Activated naive CD4-positive, alpha-beta T cell treated with anti-CD3 and anti-CD28 coated beads for 36 hours (primary cell): ENCODE data around the gene MECR. TPM values are rescaled to one million over a fixed set of nuclear protein-coding genes. Genes with fewer than 3 reads are reported as not detected.
"Not testable (repeated sequence)": the region's sequence is repeated elsewhere in the genome, so short reads cannot be mapped to it uniquely, and the experiment has no call there.

Experiments used
- CTCF ChIA-PET: fragments of 350-600 bp; sonication (Branson Sonifier 250); formaldehyde crosslinking; loops from one replicate; lab custom pipeline; 2021; ENCODE audit warnings: antibody characterized with exemption; lab: Charles Lee
- DNase-seq: peaks from one replicate; pipeline ENCODE4 v3.0.0-alpha.2; 2020
- H3K27ac Mint-ChIP-seq: one replicate; pipeline ENCODE4 v1.8.0; 2021; ENCODE audit warnings: mild to moderate bottlenecking, mixed read lengths
- H3K27me3 Mint-ChIP-seq: one replicate; pipeline ENCODE4 v1.8.0; 2021; ENCODE audit warnings: low read depth, mixed read lengths
- H3K36me3 Mint-ChIP-seq: one replicate; pipeline ENCODE4 v1.8.0; 2021; ENCODE audit warnings: low read depth, mixed read lengths
- H3K4me1 Mint-ChIP-seq: one replicate; pipeline ENCODE4 v1.8.0; 2021; ENCODE audit warnings: low read depth, mixed read lengths
- H3K4me3 Mint-ChIP-seq: one replicate; pipeline ENCODE4 v1.8.0; 2021; ENCODE audit warnings: mild to moderate bottlenecking, moderate library complexity, mixed read lengths
- H3K9me3 Mint-ChIP-seq: one replicate; pipeline ENCODE4 v1.8.0; 2021; ENCODE audit warnings: mixed read lengths
- intact Hi-C: fragments of 100-400 bp; cut with micrococcal nuclease; formaldehyde crosslinking; loops from one replicate; pipeline ENCODE4 v1.15.1; 2023
- total RNA-seq, 2 experiments: library from RNA; stranded (reverse); gene quantifications; one replicate each; pipeline ENCODE4 v1.2.3, GENCODE V29; 2021

Gene MECR
- total RNA-seq, 2 experiments from 2014 or later, result 35.7 to 36.3 TPM

- CTCF ChIA-PET, result no interaction called here
- Mint-ChIP-seq H3K36me3 (peaks cover 75% of the 10 kb centered on the region), H3K9me3 (no peaks in the 10 kb centered on the region), H3K4me3 (no peak overlapping the region), H3K4me1 (no peaks in the 10 kb centered on the region), H3K27me3 (no peaks in the 10 kb centered on the region), H3K27ac (no peak overlapping the region)
- intact Hi-C loops, result no loop called here
- no peak for DNase-seq
These were observed 78.5 kb downstream of the MECR start for GRCh38 chr1:29152046-29152805.

DNA sequence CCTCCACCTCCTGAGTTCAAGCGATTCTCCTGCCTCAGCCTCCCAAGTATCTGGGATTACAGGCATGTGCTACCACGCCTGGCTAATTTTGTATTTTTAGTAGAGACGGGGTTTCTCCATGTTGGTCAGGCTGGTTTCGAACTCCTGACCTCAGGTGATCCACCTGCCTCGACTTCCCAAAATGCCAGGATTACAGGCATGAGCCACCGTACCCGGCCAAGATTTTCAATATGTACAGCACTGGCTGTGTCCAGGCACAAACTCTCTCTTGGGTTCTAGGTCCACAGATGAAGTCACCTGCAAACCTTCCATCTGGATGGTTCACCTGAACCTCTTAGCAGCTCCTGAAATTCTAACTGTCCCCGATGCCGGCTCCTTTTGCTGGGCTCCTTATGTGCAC, 80.4 kb downstream of the MECR start:
- intact Hi-C loops, H3K27me3 Mint-ChIP-seq, H3K4me3 Mint-ChIP-seq, H3K27ac Mint-ChIP-seq, CTCF ChIA-PET, DNase-seq, H3K9me3 Mint-ChIP-seq, H3K4me1 Mint-ChIP-seq: not testable (repeated sequence)
- peaks cover 87% of the 10 kb centered on the region for H3K36me3 Mint-ChIP-seq

- CTCF ChIA-PET, result no interaction called here
- Mint-ChIP-seq H3K36me3 (peaks cover 83% of the 10 kb centered on the region), H3K9me3 (peaks cover 6% of the 10 kb centered on the region), H3K27ac (peak overlapping the region; percentile 18), H3K4me1 (no peaks in the 10 kb centered on the region), H3K4me3 (no peak overlapping the region), H3K27me3 (no peaks in the 10 kb centered on the region)
- no peak for DNase-seq
- intact Hi-C loops, result no loop called here
These were observed 81.9 kb downstream of the MECR start for GRCh38 chr1:29148656-29149491.

DNA sequence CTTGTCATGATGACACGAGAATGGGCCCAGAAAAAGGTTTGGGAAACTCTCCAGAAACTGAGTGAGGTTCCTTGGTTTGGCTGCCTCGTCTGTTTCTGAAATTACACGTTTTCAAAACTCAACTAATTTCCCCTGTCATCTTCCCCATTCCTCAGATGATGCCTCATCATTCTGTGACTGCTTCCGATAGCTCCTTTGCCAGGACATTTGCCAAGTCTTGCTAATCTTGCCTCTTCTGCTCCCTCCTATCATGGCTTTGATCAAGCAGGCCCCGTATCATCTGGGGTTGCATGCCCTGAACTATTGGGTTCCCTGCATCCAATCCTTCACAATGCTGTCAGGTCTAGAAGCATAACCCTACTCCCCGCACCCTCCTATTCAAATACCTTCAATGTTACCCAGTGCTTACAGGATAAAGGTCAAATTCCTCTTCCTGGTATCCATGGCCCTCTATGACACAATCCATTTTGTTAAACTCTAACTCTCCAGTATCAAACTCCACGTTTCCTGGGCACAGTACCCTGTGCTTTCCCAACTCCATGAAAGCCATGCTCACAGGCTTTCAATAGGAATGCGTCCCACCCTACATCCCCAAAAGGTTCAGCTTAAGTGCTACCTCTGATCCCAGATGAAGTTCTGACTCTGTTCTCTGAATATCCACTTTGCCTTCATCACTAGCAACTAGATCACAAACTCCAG, 84.8 kb downstream of the MECR start:
- H3K4me1 Mint-ChIP-seq, result no peaks in the 10 kb centered on the region
- no peak overlapping the region for H3K4me3 Mint-ChIP-seq
- no peak for DNase-seq
- H3K27ac Mint-ChIP-seq, result peak overlapping the region; percentile 46
- peaks cover 7% of the 10 kb centered on the region for H3K9me3 Mint-ChIP-seq
- peaks cover 64% of the 10 kb centered on the region for H3K36me3 Mint-ChIP-seq
- no peaks in the 10 kb centered on the region for H3K27me3 Mint-ChIP-seq
- CTCF ChIA-PET, result no interaction called here
- intact Hi-C loops, result no loop called here

GRCh38 chr1:29144178-29144577, 86.6 kb downstream of the MECR start:
- Mint-ChIP-seq H3K27ac (no peak overlapping the region), H3K36me3 (peaks cover 48% of the 10 kb centered on the region), H3K4me1 (no peaks in the 10 kb centered on the region), H3K9me3 (peaks cover 8% of the 10 kb centered on the region), H3K27me3 (no peaks in the 10 kb centered on the region), H3K4me3 (no peak overlapping the region)
- intact Hi-C loops, result no loop called here
- no peak for DNase-seq
- CTCF ChIA-PET, result no interaction called here

GRCh38 chr1:29142714-29143113, 88.0 kb downstream of the MECR start:
- no peak overlapping the region for H3K4me3 Mint-ChIP-seq
- peaks cover 8% of the 10 kb centered on the region for H3K9me3 Mint-ChIP-seq
- H3K27ac Mint-ChIP-seq, result no peak overlapping the region
- CTCF ChIA-PET, result no interaction called here
- H3K27me3 Mint-ChIP-seq, result no peaks in the 10 kb centered on the region
- DNase-seq, result no peak
- no peaks in the 10 kb centered on the region for H3K4me1 Mint-ChIP-seq
- intact Hi-C loops, result no loop called here
- peaks cover 33% of the 10 kb centered on the region for H3K36me3 Mint-ChIP-seq

Other genes starting within 250 kb of the MECR start
- 1 to 10 TPM; 2.6 to 2.7 TPM for gene TMEM200B, start 107.0 kb downstream of the MECR start, total RNA-seq
- gene SRSF4, start 49.0 kb downstream of the MECR start, total RNA-seq, result 100 to 1,000 TPM; 166 to 170 TPM
- under 1 TPM; 0.15 to 0.38 TPM for gene PTPRU, start 5.6 kb upstream of the MECR start, total RNA-seq